GM19238 (cell line): Measurements from ENCODE around the gene NFIA.

Source experiments
- DNase-seq: peaks from one replicate; pipeline ENCODE4 v3.0.0; 2011; ENCODE audit warnings: low spot score; ENCODE audit not compliant: insufficient read length

The NFIA gene

DNA sequence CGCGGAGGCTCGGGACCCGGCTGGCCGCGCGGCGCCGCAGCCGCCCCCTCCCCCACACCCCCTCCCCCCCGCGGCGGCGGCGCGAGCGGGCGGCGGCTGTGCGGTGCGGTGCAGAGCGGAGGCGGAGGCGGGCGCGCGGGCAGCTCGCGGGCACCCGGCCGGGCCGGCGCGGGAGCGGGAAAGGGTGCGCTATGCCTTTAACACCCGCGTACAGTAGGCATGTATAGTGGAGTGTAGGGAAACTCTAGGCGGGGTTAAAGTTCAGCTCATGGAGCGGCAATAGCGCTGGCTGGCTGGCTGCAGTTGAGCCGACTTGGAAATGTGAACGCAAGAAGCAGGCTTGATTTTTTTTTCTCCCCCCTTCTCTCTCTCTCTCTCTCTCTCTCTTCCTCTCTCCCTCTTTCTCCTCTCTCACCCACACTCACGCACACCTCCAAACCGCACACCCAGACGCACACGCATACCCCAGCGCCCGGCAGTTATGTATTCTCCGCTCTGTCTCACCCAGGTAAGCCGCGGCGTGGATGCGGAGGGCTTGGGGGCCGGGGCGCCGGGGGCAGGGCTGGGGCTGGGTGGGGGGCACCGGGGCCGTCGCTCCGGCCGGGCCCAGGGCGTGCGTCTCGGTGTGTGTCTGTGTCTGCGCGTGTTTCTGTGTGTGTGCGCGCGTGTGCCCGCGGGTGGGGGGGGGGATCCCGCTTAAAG lies at the start of gene NFIA:
Gene NFIA, plus strand, starts transcription at position 251 of the 702 bp plus-strand sequence.
- no peak for DNase-seq

DNA sequence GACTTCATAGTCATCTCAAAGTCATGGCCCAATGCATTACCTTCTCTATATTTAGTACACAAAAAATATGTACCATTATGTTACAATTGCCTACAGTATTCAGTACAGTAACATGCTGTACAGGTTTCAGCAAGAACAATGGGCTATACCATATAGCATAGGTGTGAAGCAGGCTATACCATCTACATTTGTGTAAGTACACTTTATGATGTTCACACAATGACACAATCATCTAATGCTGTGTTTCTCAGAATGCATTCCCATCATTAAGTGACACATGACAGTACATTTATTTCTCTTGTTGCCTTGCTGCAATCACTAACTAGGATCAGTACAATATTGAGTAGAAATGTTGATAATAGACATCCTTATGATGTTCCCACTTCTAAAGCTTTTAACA lies 46.5 kb upstream of the NFIA start:
- DNase-seq = no peak

DNA sequence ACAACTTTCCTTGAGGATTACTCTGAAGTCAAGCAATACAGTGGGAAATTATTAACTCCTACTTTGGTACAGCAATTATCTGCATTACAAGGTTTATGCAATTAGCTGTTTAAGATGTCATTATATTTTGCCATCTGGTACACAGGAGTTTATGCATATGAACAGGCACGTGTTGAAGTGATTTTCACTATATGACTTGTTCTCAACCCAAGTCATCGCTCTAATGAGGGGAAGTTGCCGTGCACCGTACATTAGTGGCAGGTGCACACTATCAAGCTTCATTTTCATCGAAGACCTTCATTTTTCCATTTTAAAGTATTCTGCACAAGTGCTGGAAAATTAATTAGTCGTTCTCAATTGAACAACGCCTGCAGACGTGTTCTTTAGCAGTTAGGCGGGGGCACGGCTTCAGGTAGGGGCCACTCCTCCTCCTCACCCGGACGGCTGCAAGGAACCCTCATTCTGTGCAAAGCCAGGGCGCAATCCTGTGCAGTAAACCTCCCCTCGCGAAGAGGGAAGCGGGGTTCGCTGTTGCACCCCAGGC lies 39.8 kb upstream of the NFIA start:
- DNase-seq = no peak

DNA sequence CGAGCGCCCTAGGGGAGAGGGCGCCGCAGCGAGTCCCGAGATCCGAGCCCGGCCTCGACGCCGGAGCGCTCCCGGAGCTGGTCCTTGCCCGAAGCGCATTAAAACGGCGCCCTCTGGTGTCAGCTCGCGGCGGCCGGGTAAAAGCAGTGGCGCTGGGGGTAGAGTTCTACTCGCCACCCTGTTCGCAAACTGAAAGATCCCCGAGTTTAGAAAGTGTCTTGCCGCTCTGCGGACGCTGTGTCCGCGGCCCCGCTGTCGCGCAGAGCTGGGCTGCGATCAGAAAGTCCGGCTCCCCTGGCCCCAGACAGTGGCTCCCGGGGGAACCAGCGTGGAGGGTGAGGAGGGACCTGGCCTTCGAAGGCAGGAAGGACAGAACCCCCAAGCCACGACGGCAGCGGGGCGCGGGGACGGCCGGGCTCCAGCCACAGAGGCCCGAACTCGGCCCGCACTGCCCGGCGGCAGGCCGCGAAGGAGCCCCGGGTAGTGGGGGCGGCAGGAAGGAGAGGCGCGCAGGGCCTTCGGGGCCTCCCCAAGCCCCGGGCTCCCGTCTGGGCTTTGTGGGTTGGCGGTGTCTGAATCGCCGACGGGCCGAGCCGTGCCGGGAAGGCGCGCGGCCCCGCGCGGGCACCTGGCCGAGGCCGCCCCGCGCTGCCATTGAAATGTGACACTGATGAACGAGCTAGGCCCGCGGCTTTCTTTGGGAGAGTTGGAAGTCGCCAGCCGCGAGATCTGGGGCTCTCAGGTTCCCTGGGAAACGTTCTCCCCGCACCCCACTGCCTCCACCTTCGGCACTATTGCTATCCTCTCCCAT lies 39.1 kb upstream of the NFIA start:
- peak; percentile 41 for DNase-seq

DNA sequence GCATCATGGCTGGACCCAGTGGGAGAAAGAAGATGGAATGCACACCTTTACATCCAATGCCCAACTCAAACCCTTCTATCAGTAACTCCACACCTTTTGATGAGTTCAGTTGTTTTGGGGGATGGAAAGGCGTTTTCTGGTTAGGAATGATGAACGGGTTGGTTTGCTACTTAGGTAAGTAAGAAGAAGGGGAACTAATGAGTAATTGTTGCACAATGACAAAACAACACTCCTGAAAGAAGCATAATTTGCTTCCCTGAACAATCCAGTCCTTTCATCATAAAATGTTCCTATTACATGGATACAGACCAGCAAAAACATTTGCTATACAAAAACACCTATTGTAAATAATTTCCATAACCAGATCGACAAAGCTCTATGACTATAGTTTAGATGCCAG lies 35.9 kb upstream of the NFIA start:
- no peak for DNase-seq

DNA sequence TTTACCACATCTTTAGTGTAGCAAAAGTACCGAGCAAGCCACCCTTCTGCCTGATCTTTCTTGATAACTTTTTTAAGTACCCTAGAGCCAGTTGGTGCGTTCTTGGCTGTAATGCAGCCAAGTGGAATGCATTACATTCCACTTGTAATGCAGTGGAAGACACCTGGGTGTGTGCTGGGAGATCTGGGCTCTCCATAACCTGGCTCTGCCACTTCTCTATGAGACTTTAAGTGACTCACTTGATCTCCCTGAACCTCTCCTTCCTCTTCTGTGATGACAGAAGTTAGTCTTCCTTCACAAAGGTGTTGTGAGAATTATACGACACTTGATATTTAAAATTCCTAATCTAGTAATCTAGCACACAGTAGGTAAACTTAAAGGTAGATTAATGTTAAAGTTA lies 35.3 kb upstream of the NFIA start:
- DNase-seq = no peak

DNA sequence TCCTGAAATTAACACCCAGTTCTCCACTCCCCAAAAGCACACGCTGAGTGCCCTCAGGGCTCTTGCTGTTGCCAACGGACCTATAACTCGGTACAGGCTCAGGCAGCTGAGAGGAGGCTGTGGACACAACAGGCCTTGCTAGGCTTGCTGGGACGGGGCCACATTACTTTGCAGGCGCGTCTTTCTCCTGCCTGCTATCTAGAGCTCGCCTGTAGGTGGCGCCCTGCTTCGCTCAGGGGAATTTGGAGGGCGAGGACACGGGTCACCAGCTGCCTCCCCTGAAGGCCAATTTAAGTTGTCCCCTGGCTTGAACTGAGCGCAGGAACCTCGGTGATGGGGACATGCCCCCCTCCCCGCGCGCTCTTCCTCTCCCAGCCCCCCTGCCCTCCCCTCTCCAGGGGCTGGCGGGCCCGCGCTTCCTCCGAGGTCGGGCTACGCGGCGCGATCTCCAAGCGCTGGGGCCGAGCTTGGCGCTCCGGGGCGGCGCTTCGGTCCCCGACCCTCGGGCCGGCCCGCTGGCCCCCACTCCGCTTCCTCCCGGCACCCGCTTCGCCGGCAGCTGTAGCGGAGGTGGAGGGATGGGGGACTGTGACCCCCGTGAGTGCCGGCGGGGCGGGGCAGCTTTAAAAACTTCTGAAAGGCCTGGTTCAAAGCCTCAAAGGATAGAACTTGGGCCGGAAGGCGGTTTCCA lies 32.4 kb upstream of the NFIA start:
- DNase-seq = peak; percentile 63

DNA sequence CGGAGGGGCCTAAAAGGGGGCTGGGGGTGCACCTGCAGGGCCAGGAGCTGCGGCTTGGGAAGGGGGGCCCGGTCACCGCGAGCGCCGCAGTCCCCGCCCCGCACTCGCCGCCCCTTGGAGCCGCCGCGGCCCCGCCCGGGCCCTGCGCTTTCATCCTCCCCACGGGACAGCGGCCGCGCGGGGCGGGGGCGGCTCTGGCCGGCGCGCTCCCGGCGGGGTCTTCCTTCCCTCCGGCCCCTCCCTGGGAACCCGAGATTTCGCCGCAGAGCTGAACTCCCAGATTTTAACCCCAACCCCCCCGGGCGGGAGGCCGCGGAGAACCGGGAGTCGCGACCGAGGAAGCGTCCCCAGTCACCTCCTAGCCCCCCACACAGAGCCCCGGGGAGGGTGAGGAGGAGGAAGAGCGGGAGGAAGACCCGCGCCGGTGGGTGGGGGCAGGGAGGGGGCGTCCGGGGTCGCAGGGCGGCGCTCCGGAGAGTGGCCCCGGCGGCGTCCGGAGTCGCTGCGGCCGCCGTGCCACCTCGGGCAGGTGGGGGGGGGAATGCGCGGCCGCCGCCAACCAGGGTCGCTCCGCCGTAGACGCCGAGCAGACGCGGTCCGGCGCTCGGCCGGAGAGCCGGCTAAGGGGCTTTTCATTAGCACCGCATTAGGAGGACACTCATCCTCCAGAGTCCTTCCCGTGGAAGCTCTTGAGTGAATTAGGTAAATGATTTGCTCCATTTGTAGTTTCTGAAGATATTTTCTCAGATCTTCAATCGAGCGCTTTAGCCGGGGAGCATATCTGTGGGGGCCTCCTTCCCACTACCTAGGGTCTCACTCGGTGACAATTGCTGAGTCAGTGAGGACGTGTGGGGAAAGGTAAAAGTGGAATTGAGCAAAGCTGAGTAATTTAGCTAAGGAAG lies 31.6 kb upstream of the NFIA start:
- no peak for DNase-seq

DNA sequence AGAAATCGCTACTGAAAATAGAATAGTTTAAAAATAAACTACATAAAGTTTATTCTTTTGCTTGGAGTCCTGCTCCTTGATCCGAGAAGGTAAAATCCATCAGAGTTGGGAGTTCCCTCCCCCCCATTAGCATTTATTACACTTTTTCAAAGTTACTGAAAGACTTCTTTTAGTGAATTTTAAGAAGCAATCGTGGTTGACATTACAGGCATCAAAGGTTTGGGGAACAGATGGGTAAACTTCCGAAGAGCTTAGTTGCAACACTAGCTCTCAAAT lies 31.0 kb upstream of the NFIA start:
- DNase-seq = no peak

DNA sequence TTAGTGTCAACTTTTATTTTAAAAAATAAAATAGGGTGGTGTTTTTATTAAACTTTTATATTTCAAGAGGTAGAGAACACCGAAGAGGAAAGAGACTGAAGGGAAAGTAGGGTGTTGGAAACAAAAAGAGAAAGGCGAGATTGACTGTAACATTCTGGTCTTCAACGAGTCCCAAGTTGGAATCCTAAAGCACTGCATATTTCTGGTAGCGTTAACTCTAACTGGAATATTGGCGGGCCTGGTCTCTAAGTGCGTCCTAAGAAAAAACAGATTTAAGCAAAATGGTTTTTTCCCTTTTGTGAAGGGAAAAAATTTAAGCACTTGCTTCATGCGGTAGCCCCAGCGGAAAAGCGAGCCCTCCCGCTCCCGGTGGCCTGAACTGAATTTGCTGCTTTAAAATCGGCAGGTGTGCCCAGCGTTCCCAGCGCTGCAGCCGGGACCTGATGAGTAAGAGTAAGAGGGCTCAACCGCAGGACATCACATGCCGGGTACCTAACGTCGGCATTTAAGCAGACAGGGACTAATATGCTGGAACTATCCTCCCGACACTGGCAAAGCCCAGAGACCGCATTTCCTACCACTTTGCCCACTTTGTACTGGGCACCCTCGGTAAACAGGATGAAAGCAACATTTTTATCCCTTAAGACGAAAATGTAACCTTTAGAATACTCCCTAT lies 30.5 kb upstream of the NFIA start:
- no peak for DNase-seq

DNA sequence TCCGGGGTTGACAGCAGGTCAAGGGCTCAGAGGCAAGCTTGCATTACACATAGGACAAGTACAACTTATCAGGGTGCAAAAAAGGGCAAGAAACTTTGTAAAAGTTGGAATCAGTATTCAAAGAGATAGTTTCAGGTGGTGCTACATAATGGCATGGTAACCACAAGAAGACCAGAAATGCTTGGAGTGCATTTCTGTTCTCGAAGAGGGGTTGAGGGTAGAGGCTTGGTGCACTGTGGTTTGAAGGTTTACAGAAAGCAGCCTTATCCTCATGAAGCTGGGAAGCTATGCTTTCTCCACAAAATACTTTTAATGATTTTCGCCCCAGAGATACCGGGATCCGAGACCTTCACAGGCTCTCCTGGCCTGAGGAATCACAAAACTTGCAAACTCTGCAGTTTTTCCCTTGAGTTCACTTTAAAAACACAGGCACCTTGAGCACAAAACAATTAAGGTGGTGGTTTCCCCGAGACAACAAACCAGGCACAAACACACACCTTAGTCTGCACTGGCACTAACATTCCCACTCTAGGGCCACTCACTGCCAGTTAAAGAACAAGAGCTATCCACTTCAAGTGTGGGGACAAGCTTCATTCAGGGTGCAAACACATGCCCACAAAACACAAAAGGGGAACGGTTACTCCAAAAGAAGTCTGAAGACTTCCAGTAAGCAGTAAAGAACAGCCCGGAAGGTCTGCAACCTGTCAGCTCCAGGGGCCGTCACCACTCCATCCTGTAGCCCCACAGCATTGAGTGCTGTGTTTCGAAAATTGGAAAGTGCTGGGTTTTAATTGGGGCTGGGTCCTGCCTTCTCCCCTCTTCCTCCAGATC lies 29.8 kb upstream of the NFIA start:
- no peak for DNase-seq

DNA sequence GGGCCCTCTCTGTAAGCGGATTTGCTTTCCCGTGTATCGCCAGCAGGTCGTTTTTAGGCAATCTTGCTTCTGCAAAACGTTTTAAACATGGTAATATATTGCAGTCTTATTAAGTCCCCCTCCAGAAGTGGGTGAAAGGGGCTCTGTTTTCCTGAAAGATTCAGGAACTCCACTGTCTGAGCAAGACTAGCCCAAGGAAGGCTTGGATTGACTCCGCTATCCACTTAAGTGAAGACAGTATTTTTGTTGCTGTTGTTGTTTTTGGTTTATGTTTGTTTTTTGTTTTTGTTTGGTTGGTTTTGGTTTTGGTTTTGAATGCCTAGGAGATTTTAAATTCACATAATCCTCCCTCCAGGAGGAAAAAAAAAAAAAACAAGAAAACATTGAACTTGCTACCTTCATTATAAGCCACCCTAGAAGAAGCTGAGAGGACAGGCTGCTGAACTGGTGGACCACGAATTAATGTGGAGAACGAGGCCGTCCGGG lies 29.1 kb upstream of the NFIA start:
- no peak for DNase-seq

DNA sequence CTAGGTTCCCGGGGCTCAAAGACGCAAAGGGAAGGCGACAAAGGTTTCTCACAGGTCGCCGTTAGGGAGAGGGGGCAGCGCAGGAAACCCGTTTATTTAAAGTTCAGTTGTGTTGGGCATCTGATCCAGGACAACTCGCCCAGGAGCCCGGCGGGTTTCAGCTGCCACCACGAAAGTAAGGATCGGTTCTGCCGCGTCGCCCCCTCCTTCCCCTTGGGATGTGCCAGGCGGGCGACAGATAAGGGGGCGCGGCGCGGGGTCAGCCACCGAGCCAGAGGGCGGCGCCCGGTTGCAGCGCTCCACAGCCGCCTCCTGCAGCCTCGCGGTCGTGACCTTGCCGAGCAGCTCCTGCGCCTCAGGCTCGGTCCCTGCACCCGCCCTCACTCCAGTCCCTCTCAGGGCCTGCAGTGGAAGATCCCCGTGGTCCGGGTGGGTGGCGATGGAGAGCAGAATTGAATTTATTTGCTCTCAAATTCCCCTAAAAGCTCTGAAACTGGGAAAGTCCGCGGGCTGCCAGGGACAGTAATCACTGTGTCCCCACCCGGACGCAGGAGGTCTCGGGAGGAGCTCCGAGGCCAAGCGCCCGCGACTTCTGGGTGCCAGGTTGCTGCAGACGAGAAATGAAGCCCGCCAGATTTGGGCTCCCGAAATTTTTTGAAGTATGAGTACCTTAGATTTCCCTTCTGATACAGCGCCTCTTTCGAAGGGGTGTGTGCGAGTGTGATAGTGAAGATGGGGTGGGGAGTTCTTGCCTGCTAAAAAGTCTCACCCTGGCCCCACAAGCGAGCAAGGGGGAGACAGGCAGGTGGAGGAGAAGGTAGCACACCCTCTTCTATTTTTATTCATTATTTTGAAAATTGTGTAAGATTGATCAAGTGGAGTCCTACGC lies 28.4 kb upstream of the NFIA start:
- no peak for DNase-seq

DNA sequence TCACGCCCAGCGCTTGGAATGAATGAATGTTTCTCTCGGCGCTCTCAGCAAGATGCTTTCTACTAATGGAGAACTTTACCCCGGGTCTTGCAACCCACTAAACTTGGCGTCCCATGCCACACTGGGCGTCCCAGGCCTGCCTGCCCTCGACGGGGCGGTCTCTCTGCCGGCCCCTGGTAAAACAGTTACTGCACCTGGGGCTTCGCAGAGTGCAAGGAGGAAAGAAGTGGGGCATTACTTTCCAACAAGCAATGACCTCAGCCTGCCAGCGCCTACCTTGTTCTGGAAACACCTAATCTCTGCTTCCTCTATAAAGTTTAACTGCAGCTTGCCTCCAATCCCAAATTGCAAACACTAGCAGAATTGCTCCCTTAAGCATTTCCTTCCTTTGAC lies 27.8 kb upstream of the NFIA start:
- no peak for DNase-seq

DNA sequence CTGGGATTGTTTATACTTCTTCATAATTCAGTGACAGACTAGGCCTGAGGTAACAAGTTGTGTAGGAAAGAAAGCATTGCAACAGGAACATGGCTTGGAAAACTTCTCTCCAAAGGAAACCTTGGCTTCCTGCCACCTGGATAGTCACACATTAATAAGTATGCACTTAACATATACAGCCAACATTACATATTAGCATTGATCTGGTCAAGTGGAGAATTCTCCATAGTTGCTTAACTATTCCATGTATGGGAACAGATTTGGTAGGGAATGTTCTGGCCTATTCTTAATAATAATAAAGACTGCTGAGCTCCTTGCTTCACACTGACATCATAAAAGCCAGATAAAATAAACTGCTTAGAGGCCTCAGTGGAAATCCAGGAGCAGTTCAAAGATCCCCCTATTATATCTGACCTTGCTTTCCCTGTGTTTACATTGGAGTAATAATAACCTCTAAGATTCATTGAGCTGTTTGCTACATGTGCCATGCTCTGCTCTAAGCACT lies 27.2 kb upstream of the NFIA start:
- DNase-seq = no peak

DNA sequence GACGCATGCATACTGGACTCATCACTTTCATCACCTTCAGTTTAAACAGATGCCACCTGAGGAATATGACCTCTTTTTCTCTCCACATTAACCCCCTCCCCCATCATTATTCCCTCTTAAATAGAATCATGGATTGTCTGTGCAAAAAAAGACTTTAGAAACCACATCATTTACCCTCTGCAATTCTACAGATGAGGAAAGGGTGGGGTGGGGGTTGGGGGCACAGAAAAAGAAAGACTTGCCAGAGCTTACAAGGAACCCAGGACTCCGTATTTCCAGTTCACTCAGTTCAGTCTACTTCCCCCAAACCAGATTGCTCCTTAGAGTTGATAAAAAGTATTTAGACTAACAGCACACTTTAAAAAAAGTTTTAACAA lies 26.2 kb upstream of the NFIA start:
- DNase-seq = no peak

DNA sequence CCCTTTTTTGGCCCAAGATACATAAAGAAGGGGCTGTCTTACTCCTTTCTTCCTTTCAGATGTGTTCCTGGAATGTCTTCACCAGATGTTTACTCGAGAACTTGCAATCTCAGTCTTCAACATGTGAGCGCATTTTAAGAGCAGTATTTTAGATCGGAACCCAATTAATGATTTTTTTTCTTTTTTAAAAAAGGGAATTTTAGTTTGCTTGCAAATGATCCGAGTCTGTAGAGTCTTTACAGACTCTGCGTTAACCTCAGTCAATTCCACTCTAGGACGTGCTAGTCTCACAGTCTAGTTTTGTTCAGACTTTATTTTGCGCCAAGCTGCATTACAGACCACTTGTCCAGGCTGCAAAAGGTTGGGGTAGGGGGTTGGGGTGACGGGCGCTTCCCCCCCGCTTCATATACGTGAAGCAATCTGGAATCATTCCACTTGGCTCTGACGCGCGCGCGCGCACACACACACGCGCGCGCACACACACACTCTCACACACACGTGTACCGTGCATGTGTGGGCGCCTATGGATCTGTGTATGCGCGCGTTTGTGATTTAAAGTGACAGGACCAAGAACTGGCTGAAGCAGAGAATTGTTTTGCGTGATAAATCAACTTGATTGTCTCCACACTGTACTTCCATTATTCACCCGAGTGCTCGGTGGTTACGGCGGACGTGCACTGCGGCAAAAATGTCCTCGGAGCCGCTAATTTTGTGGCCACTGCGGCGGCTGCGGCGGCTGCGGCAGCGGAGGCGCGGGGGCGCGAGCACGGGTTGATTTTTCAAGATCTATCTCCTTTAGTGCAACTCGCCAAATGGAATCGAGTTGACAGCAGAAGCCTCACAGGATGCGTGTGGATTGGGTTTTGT lies 25.6 kb upstream of the NFIA start:
- no peak for DNase-seq
